GM20431 (cell line): ENCODE results near the gene CCNH.

Source experiments
- in situ Hi-C: fragments of 300-500 bp; cut with MseI, MboI; formaldehyde crosslinking; loops from one replicate; pipeline ENCODE4 v1.15.0; 2020; ENCODE audit warnings: low sequenced_read_pairs; ENCODE audit not compliant: unreplicated experiment

Gene CCNH

GRCh38 chr5:87404359-87404758, 8.4 kb downstream of the CCNH start:
- in situ Hi-C loops = no loop called here

- in situ Hi-C loops = no loop called here
These were observed 8.8 kb downstream of the CCNH start for GRCh38 chr5:87403899-87404298.

DNA sequence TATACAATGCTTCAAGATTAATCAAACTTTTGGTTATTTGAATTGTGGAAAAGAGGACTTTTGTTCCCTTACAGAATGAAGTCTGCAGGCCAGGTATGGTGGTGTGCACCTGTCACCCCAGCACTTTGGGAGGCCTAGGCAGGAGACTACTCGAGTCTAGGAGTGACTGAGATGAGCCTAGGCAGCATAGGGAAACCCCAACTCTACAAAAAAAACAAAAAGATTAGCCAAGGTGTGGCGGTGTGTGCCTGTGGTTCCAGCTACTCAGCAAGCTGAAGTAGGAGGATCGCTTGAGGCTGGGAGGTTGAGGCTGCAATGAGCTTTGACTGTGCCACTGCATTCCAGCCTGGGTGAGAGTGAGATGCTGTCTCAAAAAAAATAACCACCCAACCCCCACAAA, 9.3 kb downstream of the CCNH start:
- in situ Hi-C loops = no loop called here

DNA sequence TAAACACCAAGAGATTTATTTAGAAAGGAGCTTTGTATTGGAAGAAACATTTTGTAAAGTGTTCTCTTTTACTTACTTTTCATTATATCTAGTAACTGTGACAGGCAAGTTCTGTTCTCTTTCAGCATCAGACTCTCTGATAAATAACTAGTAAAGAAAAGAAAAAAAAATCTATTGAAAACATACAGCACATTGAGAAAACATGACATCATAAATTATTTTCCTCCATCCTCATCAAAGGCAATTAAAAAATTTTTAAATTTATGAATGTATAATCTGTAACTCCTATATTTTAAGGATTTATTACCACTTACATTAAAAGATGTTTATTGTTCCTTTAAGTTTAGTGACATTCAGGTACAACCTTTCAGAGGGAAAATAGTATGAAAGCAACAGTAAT, 11.1 kb downstream of the CCNH start:
- in situ Hi-C loops = no loop called here

DNA sequence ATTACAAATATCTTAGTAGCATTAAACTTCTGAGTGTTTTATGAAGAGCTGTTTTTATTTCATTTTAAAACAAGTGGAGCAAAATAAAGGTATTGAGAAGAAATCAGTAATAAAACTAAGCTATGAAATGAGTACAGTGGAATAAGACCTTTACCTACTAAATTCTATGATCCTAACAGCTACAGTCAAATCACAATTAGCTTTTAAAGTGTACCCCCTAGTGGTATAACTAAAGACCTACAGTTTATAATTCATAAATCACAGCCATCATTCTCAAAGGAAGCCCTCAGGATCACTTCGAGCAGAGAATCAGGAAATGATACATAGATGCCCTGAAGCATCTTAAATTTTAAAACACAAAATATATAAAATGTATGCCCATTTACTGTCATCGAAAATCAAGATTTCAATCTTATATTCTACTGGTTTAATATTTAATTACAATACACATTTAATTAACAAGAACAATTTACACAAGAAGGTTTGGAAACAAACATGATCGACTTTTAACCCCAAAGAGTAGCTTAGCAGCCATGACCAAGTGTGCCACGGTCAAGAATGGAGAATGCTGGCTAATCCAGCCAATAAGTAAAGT, 12.3 kb downstream of the CCNH start:
- in situ Hi-C loops = no loop called here

DNA sequence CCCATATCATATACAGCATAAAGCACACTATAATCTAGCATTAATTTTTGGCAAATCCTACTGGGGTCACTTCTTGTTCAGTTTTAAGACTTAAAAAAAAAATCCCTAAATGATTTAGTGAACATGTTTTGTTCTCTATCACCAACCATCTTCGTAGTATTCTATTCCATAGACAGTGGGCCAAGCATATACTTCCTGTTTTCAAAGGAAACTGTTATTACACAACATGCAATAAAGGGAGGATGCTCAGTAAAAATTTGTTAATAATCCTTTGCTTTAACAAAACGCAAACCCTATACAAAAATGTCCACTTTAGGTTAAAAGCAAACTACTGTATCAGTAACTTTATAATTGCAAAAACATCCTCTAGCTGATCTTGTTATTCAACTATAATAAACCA, 13.0 kb downstream of the CCNH start:
- in situ Hi-C loops = no loop called here

- in situ Hi-C loops = no loop called here
These were observed 13.6 kb downstream of the CCNH start for GRCh38 chr5:87398981-87399614.

DNA sequence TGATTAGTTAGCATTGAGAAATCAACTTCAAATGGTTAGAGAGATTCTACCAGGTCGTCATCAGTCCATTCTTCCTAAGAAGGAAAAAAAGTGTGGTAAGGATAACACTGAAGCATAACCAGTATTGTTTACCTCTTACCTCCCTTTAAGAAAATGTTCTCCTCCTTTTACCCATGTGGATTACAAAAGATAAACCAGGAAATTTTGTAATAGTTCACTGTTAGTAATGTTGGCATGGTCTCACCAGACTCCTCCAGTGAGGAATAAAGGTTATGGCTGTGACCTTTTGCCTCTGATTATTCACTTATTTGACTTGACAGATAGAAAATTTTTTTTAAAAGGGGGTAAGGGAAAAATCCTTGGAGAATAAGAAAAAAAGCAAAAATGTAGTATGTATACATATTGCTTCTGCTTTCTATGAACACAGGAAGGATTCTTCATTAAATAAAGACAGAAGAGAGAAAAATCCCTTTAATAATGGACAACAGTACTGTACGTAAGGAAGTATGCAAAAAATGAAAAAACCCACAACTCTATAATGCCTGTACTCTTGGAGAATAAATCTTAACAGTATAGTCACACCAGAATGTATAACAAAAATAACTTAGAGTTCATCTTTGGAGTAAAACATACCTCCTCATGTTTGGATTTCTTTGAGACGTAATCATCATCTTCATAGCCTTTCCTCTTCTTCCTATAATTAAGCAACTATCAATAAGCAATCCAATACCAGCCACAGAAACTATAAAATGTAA, 18.1 kb downstream of the CCNH start:
- in situ Hi-C loops = no loop called here

DNA sequence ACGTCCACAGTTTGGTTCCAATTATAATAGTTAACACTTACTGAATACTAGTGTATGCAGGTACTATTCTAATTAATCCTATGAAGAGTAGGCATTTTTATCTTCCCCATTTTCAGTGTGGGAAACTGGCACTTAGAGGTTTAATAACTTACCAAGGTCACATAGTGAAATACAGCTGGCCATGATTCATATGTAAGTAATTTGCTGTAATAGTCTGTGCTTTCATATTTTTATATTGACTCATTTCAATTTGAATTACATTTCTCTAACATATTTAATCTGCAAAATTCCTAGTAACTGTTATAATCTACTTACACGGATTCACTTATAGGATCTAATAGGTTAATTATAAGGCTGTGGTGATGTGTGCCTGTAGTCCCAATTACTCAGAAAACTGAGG, 19.4 kb downstream of the CCNH start:
- in situ Hi-C loops = no loop called here

- in situ Hi-C loops = no loop called here
These were observed 19.9 kb downstream of the CCNH start for GRCh38 chr5:87392801-87393200.

- in situ Hi-C loops = no loop called here
These were observed 20.6 kb downstream of the CCNH start for GRCh38 chr5:87392170-87392569.

DNA sequence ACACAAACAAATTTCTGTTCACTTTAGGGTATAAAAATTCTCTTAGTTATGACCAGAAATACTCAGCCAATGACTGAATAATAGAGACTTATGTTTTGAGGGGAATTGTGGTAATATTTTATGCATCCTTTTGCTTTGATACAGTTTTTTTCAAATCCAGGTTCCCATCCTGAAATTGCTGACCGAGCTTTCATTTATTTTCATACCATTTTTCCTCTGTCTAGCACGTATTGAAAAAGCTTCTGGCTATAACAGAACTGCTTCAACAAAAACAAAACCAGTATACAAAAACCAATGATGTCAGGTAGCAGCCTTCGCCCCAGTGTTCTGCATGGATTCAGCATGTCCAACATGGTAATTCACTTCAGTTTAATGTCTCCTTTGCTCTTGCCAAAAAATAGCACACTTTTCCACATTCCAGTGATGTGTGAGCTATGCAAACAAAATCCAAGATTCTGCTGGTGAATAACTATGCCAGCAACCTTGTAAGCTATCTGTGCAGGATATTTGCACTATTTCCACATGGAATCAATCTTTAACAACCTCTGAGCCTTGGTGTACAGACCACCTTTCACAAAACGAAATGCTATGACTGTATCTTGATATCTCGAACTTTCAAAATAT, 22.0 kb downstream of the CCNH start:
- in situ Hi-C loops = no loop called here

GRCh38 chr5:87390075-87390474, 22.7 kb downstream of the CCNH start:
- in situ Hi-C loops = no loop called here

DNA sequence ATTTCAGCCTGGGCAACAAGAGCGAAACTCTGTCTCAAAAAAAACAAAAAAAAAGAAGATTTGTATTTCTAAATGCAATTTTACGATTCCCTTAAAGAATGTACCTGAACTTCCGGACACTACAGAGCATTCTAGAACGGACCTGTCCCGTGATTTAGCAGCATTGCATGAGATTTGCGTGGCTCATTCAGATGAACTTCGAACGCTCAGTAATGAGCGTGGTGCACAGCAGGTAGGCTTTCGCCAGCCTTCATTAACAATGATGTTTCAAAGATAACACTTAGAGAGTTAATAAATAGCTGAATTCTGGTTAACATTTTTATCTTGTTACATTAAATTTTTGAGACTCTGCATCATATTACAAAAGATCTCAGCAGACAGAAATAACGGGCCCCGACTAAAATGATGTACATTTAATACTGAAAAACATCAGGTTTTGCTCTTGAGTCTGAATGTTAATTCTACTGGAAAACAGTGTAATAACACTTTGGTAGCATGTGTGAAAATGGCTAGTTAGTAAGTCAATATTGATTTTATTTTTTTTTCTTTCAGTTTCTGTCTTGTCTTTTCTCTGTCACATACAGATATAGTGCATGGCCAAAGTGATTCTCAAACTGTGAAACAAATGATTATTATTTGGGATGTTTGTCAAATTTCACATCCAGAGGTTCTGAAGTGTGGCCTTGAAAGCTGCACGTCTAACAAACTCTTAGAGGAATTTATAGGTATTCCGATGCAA, 23.3 kb downstream of the CCNH start:
- in situ Hi-C loops = no loop called here

- in situ Hi-C loops = no loop called here
These were observed 24.6 kb downstream of the CCNH start for GRCh38 chr5:87388129-87388528.

- in situ Hi-C loops = no loop called here
These were observed 26.9 kb downstream of the CCNH start for GRCh38 chr5:87385802-87386201.

GRCh38 chr5:87383216-87383615, 29.5 kb downstream of the CCNH start:
- in situ Hi-C loops = no loop called here

- in situ Hi-C loops = no loop called here
These were observed 30.5 kb downstream of the CCNH start for GRCh38 chr5:87382224-87382623.

- in situ Hi-C loops = no loop called here
These were observed 40.0 kb downstream of the CCNH start for GRCh38 chr5:87372705-87373104.

- in situ Hi-C loops = no loop called here
These were observed 43.3 kb downstream of the CCNH start for GRCh38 chr5:87369431-87369830.
